SK-N-MC (cell line): ENCODE measurements around the gene OR10AG1.

ENCODE experiments used
- EZH2 ChIP-seq: fragments of 200-600 bp; sonication (generic); IDR thresholded peaks from one replicate; pipeline ENCODE4 v1.6.1; 2017; ENCODE audit warnings: antibody characterized with exemption
- POLR2AphosphoS5 ChIP-seq: IDR thresholded peaks from 2 replicates; pipeline ENCODE4 v1.6.1; 2012; ENCODE audit warnings: mild to moderate bottlenecking, low read depth, low read length, borderline replicate concordance

- TF ChIP-seq EZH2 (no peak), POLR2AphosphoS5 (no peak)
Measured at GRCh38 chr11:55967914-55968313, 1.8 kb downstream of the OR10AG1 start.
